ENCODE data around the gene RIOK1.

The RIOK1 gene

GRCh38 chr6:7409740-7410139, 20.1 kb downstream of the RIOK1 start:
- no peak for DNase-seq (ENCODE audit: low spot score)

GRCh38 chr6:7410851-7411250, 21.2 kb downstream of the RIOK1 start:
- DNase-seq (ENCODE audit: low spot score): no peak

GRCh38 chr6:7411328-7411727, 21.7 kb downstream of the RIOK1 start:
- DNase-seq (ENCODE audit: low spot score): no peak

GRCh38 chr6:7413151-7413823, 23.7 kb downstream of the RIOK1 start:
- no peak for DNase-seq (ENCODE audit: low spot score)

- no peak for DNase-seq (ENCODE audit: low spot score)
Measured at GRCh38 chr6:7414811-7415210, 25.2 kb downstream of the RIOK1 start.

- DNase-seq (ENCODE audit: low spot score): no peak
Measured at GRCh38 chr6:7417684-7418083, 28.1 kb downstream of the RIOK1 start.

GRCh38 chr6:7418238-7418905, 28.8 kb downstream of the RIOK1 start:
- DNase-seq (ENCODE audit: low spot score): no peak

- DNase-seq (ENCODE audit: low spot score): no peak
Measured at GRCh38 chr6:7419065-7419464, 29.5 kb downstream of the RIOK1 start.

- no peak for DNase-seq (ENCODE audit: low spot score)
Measured at GRCh38 chr6:7421066-7421465, 31.5 kb downstream of the RIOK1 start.

GRCh38 chr6:7424058-7424457, 34.5 kb downstream of the RIOK1 start:
- no peak for DNase-seq (ENCODE audit: low spot score)

GRCh38 chr6:7424967-7425807, 35.6 kb downstream of the RIOK1 start:
- DNase-seq (ENCODE audit: low spot score): peak; percentile 53

- DNase-seq (ENCODE audit: low spot score): no peak
Measured at GRCh38 chr6:7425808-7426190, 36.2 kb downstream of the RIOK1 start.

- no peak for DNase-seq (ENCODE audit: low spot score)
Measured at GRCh38 chr6:7426447-7427169, 37.0 kb downstream of the RIOK1 start.

GRCh38 chr6:7431313-7431673, 41.7 kb downstream of the RIOK1 start:
- no peak for DNase-seq (ENCODE audit: low spot score)

- no peak for DNase-seq (ENCODE audit: low spot score)
Measured at GRCh38 chr6:7431674-7432390, 42.2 kb downstream of the RIOK1 start.

- DNase-seq (ENCODE audit: low spot score): no peak
Measured at GRCh38 chr6:7432391-7433120, 42.9 kb downstream of the RIOK1 start.

- DNase-seq (ENCODE audit: low spot score): no peak
Measured at GRCh38 chr6:7433121-7433617, 43.6 kb downstream of the RIOK1 start.

GRCh38 chr6:7434672-7435071, 45.1 kb downstream of the RIOK1 start:
- DNase-seq (ENCODE audit: low spot score): no peak

GRCh38 chr6:7438011-7438410, 48.4 kb downstream of the RIOK1 start:
- DNase-seq (ENCODE audit: low spot score): no peak

- DNase-seq (ENCODE audit: low spot score): no peak
Measured at GRCh38 chr6:7439228-7439627, 49.6 kb downstream of the RIOK1 start.

- DNase-seq (ENCODE audit: low spot score): no peak
Measured at GRCh38 chr6:7440476-7440875, 50.9 kb downstream of the RIOK1 start.

All from D341Med (cell line).